IPS-18c (cell line): Measurements from ENCODE around the gene KMT5C.
A peak's percentile ranks its signal among the peaks of the same experiment; 100 is the strongest.

Experiments
- H3K4me3 ChIP-seq: 2 replicates; pipeline ENCODE4 v1.7.0; 2013; ENCODE audit warnings: low read depth, mild to moderate bottlenecking, low read length, moderate library complexity; ENCODE audit not compliant: insufficient read depth
- H3K9me3 ChIP-seq: one replicate; pipeline ENCODE4 v1.6.1; 2013; ENCODE audit warnings: mild to moderate bottlenecking, low read length, moderate library complexity; ENCODE audit not compliant: control insufficient read depth, insufficient read depth

KMT5C gene

DNA sequence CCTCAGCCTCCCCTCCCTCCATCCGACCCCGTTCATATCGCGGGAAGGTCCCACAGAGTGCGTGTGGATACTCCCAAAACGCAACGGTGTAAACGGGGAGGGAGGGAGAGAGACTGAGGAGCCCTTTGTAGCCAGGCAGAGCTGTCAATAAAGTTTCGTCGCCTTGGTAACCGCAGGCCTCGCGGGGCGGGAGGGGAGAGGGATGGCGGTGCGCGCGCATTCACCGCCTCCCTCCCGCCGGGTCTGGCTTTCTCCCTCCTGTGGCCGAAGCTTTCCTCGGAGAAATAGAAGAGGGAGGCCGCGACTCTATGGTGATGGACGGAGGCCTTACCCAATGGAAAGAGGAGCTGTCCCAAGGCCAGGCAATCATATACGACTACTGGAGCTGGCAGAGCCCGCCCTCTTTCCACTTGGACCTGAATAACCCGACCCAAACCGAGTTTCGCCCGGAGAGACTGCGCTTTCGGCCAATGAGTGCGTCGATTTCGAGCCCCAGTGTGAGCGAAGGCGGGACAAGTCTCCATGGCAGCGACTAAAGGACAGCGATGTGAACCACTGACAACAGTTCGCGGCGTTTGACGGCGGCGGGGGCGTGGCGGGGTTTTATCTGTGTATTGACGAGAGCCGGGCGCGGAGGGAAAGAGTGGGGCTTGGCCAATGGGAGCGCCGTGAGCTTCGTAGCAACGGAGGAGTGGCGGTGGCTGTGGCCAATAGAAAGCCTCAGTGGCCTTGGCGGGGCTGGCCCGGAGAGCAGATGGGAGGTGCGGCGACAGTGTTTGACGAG lies at the start of gene KMT5C:
TSS of gene KMT5C (plus strand) at position 772 of the 784 bp plus-strand sequence. CDS start 2,061 bp downstream, outside the sequence.
- H3K4me3 ChIP-seq, result peak within 1 kb of the TSS; percentile 81
- H3K9me3 ChIP-seq, result no peaks in the 10 kb centered on the region

GRCh38 chr19:55297267-55297666 lies 42.4 kb upstream of the KMT5C start:
- H3K9me3 ChIP-seq, result no peaks in the 10 kb centered on the region

GRCh38 chr19:55299991-55300390 lies 39.7 kb upstream of the KMT5C start:
- Histone ChIP-seq H3K4me3 (no peak overlapping the region), H3K9me3 (no peaks in the 10 kb centered on the region)

More at GRCh38 chr19:55297267-55297666, 42.4 kb upstream of the KMT5C start:
- no peak overlapping the region for H3K4me3 ChIP-seq

GRCh38 chr19:55300886-55301458 lies 38.7 kb upstream of the KMT5C start:
- Histone ChIP-seq H3K9me3 (no peaks in the 10 kb centered on the region), H3K4me3 (no peak overlapping the region)

DNA sequence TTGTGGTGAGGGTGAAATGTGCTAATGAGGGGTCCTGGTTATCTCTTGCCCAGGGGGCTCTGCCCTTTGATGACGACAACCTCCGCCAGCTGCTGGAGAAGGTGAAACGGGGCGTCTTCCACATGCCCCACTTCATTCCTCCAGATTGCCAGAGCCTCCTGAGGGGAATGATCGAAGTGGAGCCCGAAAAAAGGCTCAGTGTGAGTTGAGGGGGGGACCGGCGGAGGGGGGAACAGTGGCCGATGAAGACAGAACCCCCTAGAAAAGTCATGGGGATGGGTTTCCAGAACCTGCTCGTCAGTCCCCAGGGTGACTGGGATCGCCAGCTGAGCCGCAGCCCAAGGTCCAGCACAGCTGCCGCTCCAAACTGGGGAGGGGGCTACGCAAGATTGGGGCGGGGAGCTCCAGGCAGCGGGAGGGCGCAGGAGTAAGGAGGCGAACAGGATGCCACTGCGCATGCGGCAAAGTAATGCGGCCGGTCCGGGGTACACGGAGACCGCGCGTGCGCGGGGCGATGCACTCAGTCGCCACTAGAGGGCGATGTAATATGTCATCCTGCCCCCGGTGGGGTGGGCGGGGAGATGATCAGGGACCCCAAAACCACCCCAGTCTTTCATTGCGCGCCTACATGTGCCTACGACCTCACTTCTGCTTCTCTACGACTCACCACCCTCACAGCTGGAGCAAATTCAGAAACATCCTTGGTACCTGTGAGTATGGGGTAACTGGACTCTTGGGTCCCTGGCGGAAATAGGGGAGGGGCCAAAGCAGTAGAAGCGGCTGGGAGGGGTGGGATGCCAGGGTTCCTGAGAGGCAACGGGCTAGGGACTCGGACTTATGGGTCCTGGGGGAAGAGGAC lies 38.0 kb upstream of the KMT5C start:
- Histone ChIP-seq H3K9me3 (no peaks in the 10 kb centered on the region), H3K4me3 (no peak overlapping the region)

DNA sequence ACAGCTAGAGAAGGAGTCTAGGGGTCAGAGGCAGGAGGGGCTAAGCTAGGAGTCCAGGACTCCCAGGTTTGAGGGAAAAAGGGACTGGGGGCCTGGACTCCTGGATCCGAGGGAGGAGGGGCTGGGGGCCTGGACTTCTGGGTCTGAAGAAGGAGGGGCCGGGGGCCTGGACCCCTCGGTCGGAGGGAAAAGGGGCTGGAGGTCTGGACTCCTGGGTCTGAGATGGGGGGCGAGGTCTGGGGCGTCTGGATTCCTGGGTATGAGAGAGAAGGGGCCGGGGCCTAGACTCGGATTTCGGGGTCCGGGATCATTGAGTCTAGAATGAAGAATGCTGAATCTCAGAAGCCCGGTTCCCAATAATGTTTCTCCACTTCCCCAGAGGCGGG lies 37.4 kb upstream of the KMT5C start:
- Histone ChIP-seq H3K9me3 (no peaks in the 10 kb centered on the region), H3K4me3 (no peak overlapping the region)

- Histone ChIP-seq H3K4me3 (no peak overlapping the region), H3K9me3 (no peaks in the 10 kb centered on the region)
These were observed 36.2 kb upstream of the KMT5C start for GRCh38 chr19:55303477-55303876.

GRCh38 chr19:55304279-55304978 lies 35.2 kb upstream of the KMT5C start:
- H3K9me3 ChIP-seq, result no peaks in the 10 kb centered on the region
- H3K4me3 ChIP-seq, result no peak overlapping the region

GRCh38 chr19:55304980-55305379 lies 34.7 kb upstream of the KMT5C start:
- Histone ChIP-seq H3K9me3 (no peaks in the 10 kb centered on the region), H3K4me3 (no peak overlapping the region)

- Histone ChIP-seq H3K4me3 (no peak overlapping the region), H3K9me3 (no peaks in the 10 kb centered on the region)
These were observed 34.2 kb upstream of the KMT5C start for GRCh38 chr19:55305491-55305890.

DNA sequence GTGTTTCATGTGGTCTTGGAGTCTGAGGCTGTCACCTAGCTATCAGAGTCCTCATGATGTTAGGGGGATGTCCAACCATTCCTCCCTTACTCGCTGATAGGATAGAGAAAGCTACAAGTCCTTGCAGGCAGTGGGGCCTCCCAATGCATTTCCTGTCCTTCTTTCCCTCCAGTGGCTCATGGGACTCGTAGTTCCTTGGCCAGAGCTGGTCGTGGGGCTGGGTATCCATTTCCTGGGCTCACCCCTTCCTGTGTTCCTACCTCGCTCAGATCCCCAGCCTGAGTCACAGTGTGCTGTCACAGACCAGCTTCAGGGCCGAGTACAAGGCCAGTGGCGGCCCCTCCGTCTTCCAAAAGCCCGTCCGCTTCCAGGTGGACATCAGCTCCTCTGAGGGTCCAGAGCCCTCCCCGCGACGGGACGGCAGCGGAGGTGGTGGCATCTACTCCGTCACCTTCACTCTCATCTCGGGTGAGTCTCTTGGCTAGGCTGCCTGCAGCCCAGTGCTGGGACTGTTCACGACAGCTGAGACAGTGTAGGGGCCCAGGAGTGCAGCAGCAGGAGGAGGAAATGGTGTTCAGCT lies 33.6 kb upstream of the KMT5C start:
- no peak overlapping the region for H3K4me3 ChIP-seq
- no peaks in the 10 kb centered on the region for H3K9me3 ChIP-seq

- H3K9me3 ChIP-seq, result no peaks in the 10 kb centered on the region
- no peak overlapping the region for H3K4me3 ChIP-seq
These were observed 33.0 kb upstream of the KMT5C start for GRCh38 chr19:55306712-55307111.

- Histone ChIP-seq H3K9me3 (no peaks in the 10 kb centered on the region), H3K4me3 (no peak overlapping the region)
These were observed 31.4 kb upstream of the KMT5C start for GRCh38 chr19:55308281-55308680.

DNA sequence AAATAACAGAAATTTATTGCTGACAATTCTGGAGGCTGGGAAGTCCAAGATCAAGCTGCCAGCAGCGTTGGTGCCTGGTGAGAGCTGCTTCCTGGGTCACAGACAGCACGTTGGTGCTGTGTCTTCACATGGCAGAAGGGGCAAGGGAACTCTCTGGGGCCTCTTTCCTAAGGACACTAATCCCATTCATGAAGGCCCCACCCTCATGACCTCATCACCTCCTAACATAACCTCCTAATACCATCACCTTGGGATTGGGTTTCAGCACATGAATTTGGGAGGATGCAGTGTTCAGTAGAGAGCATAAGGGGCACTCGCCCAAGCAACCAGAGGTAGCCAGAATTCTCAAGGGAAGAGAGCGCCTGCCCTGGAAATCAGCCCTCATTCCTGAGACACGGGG lies 30.2 kb upstream of the KMT5C start:
- Histone ChIP-seq H3K9me3 (no peaks in the 10 kb centered on the region), H3K4me3 (no peak overlapping the region)

DNA sequence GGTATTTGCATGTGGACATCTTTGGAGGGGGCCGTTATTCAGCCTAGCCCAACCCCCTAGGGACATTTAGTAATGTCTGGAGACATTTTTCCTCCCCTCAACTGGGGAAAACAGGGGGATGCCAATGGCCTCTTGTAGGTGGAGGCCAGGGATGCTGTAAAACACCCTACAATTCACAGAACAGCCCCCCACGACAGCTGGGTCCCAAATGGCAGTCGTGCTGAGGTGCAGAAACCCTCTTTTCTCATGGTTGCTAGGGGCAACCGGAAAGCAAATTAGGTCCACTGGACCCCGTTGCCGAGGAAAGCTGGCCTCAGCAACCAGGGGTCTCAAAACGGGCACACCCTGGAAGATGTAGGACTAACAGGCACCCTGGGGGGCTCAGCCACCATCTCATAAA lies 29.2 kb upstream of the KMT5C start:
- Histone ChIP-seq H3K9me3 (no peaks in the 10 kb centered on the region), H3K4me3 (no peak overlapping the region)

- Histone ChIP-seq H3K9me3 (no peaks in the 10 kb centered on the region), H3K4me3 (no peak overlapping the region)
These were observed 28.3 kb upstream of the KMT5C start for GRCh38 chr19:55311397-55311796.

DNA sequence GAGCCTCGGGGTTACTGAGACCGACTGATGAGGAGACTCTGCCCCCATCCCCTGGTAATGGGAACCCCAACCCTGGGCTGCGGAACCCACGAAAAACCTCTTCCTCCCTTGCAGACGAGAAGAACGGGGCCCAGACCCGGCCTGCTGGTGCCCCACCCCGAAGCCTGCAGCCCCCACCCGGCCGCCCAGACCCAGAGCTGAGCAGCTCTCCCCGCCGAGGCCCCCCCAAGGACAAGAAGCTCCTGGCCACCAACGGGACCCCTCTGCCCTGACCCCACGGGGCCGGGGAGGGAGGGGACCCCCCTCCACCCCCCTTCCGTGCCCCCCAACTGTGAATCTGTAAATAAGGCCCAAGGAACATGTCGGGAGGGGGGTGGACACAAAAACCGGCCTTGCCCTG lies 27.9 kb upstream of the KMT5C start:
- no peaks in the 10 kb centered on the region for H3K9me3 ChIP-seq
- no peak overlapping the region for H3K4me3 ChIP-seq
